ENCODE results near the gene KCNJ6. TPM values are rescaled to one million over a fixed set of nuclear protein-coding genes. Genes with fewer than 3 reads are reported as not detected.

Gene KCNJ6
- total and polyA plus RNA-seq, 9 of the 15 experiments (the other 6 are each of a cell fraction or from before 2014, with no cell fraction given) = 0.06 to 0.21 (median 0.13) TPM; not detected in 1

DNA sequence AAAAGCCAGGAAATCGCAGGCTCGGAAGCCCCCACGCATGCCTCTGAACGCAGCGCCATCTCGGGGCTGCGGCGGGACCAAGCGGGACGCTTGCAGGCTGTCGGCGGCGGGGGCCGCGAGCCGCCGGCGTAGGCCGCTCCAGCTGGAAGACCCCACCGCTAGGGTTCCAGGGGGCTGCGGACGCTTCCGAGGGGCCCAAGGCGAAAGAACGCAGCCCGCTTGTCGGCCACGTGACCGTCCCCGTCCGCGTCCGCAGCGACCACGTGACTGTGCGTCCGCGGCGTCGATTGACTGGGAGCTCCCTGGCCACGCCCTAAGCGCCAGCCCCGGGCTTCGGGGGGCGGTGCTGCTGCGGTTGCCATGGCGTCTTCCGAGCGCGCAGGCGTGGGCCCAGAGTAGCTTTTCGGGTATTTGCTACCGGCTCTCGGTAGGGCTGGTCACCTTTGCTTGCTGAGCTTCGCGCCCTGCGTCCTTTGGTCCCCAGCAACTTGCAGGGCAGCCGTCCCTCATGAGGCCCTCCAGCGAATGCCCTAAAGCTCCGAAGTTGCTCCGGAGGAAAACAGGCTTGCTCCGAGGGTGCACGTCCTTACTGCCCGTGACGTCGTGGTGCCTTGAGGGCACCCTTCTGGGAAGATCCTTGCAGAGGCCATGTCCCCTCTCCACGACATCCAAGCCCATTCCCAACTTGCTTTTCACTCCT, 352.5 kb downstream of the KCNJ6 start (continued):
- TF ChIP-seq ZNF592 (IDR thresholded peaks at IDR 0.05) (peak; percentile 78), EP400 (IDR thresholded peaks at IDR 0.05) (peak; percentile 97), MXD1 (CRISPR knock-in tag; IDR thresholded peaks at IDR 0.05; ENCODE audit: borderline replicate concordance, poor library complexity, severe bottlenecking) (peak; percentile 57), ZNF609 (CRISPR knock-in tag; IDR thresholded peaks at IDR 0.05; ENCODE audit: borderline replicate concordance) (peak; percentile 94; the same call in 1 of the 2 replicates), SMAD3 (CRISPR knock-in tag; conservative IDR thresholded peaks at IDR 0.05) (no peak), POU5F1 (IDR thresholded peaks at IDR 0.05; ENCODE audit: borderline replicate concordance, low read depth, low read length, partially characterized antibody) (no peak), THRAP3 (IDR thresholded peaks at IDR 0.05; ENCODE audit: borderline replicate concordance) (no peak), HCFC1 (IDR thresholded peaks at IDR 0.05; ENCODE audit: low read depth, low read length) (peak; percentile 56)
- TF ChIP-seq, protein P1, sequence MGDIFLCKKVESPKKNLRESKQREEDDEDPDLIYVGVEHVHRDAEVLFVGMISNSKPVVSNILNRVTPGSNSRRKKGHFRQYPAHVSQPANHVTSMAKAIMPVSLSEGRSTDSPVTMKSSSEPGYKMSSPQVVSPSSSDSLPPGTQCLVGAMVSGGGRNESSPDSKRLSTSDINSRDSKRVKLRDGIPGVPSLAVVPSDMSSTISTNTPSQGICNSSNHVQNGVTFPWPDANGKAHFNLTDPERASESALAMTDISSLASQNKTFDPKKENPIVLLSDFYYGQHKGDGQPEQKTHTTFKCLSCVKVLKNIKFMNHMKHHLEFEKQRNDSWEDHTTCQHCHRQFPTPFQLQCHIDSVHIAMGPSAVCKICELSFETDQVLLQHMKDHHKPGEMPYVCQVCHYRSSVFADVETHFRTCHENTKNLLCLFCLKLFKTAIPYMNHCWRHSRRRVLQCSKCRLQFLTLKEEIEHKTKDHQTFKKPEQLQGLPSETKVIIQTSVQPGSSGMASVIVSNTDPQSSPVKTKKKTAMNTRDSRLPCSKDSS (IDR thresholded peaks at IDR 0.05; ENCODE audit: low read depth, partially characterized antibody) = no peak
- TF ChIP-seq, protein P2, sequence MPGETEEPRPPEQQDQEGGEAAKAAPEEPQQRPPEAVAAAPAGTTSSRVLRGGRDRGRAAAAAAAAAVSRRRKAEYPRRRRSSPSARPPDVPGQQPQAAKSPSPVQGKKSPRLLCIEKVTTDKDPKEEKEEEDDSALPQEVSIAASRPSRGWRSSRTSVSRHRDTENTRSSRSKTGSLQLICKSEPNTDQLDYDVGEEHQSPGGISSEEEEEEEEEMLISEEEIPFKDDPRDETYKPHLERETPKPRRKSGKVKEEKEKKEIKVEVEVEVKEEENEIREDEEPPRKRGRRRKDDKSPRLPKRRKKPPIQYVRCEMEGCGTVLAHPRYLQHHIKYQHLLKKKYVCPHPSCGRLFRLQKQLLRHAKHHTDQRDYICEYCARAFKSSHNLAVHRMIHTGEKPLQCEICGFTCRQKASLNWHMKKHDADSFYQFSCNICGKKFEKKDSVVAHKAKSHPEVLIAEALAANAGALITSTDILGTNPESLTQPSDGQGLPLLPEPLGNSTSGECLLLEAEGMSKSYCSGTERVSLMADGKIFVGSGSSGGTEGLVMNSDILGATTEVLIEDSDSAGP (CRISPR knock-in tag; IDR thresholded peaks at IDR 0.05) = peak; percentile 82; the same call in 1 of the 2 replicates
- TF ChIP-seq, protein P3, sequence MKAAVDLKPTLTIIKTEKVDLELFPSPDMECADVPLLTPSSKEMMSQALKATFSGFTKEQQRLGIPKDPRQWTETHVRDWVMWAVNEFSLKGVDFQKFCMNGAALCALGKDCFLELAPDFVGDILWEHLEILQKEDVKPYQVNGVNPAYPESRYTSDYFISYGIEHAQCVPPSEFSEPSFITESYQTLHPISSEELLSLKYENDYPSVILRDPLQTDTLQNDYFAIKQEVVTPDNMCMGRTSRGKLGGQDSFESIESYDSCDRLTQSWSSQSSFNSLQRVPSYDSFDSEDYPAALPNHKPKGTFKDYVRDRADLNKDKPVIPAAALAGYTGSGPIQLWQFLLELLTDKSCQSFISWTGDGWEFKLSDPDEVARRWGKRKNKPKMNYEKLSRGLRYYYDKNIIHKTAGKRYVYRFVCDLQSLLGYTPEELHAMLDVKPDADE (conservative IDR thresholded peaks at IDR 0.05; ENCODE audit: control insufficient read depth, low read depth, low read length) = peak; percentile 86

Data from K562 (cell line).